HG02588 (cell line): ENCODE data around the gene SPANXA1.
"Not testable (repeated sequence)": the region's sequence is repeated elsewhere in the genome, so short reads cannot be mapped to it uniquely, and the experiment has no call there.

Experiments
- ATAC-seq: cut with Tn5 transposase; IDR thresholded peaks from one replicate; pipeline ENCODE4 v1.9.1; 2021; ENCODE audit warnings: mild to moderate bottlenecking, moderate library complexity; ENCODE audit not compliant: unreplicated experiment

Gene SPANXA1, protein sequence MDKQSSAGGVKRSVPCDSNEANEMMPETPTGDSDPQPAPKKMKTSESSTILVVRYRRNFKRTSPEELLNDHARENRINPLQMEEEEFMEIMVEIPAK

DNA sequence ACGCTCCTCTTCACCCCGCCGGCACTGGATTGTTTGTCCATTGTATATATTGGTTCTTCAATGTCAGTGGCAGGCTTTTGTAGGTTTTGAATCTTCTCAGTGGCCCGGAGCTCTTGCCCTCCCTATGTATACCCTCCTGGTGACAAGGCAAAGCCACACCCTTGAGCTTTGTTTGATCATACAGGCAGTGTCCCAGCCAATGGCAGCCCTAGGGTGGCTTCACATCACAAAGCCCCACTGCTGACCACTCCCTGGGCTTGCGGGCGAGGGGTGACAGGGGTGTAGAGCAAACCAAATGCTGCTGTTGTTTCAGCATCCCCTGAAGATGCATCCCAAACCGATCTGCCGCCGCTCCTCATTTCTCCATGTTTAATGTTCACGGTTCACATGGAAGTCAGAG lies at the start of gene SPANXA1:
Gene SPANXA1, minus strand, starts transcription at position 101 of the 400 bp plus-strand sequence. Its CDS starts 60 bp downstream, at position 41.
- ATAC-seq = not testable (repeated sequence)

DNA sequence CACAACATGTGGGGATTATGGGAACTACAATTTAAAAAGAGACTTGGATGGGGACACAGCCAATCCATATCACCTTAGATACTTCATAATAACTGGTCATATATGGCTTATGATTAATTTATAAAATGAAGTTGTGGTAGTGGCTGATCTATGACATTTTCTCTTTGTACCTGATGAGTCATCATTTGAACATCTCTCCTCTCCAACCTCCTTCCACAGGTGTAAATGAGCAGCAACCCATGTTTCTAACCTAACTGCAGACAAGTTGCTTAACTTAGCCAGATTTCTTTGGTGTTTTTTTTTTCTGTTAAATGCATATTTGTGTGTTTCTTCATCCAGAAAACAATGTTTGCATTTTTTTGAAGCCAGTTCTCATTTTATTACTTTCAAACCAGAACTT lies 47.6 kb upstream of the SPANXA1 start:
- no peak for ATAC-seq

DNA sequence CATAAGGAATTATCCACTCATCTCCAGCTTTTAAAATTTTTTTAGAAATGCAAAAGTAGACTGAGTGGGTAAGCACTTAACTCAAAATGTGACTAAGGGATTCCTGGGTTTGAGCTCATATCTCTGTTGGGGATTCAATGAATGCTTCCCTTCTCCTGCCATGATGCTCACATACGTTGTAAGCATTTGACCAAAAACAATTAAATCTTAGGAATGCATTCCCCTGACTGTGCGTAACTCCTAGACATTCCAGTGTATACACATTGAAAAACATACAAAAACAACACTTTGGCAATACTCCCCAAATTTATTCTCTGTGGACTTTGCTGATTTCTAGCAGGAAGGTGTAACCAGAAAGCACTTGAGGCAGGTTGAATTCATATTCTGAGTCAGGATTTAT lies 34.8 kb upstream of the SPANXA1 start:
- no peak for ATAC-seq

DNA sequence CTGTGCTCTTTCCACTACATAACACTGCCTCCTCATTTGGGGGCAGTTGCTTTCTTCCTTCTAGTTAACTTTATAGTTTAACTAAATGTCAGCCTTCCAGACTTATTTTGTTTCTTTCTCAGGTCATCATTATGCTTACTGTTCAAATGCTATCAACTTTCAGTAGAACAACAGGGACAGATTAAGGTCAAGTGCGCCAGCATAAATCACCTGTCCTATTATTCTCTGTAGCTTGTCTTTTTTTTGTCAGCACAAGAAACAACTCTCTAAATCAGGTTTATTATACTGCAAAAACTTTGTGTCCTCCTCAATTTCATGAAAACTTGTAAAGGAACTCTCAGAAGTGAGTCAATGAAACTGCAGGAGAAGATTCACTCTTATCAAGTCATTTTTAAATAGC lies 24.6 kb upstream of the SPANXA1 start:
- ATAC-seq = no peak

DNA sequence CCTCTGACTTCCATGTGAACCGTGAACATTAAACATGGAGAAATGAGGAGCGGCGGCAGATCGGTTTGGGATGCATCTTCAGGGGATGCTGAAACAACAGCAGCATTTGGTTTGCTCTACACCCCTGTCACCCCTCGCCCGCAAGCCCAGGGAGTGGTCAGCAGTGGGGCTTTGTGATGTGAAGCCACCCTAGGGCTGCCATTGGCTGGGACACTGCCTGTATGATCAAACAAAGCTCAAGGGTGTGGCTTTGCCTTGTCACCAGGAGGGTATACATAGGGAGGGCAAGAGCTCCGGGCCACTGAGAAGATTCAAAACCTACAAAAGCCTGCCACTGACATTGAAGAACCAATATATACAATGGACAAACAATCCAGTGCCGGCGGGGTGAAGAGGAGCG lies 4.9 kb upstream of the SPANXA1 start, which contains the start of gene SPANXA2:
Gene SPANXA2, plus strand, starts transcription at position 301 of the 400 bp plus-strand sequence. Its CDS starts 60 bp downstream, at position 361.
- ATAC-seq = not testable (repeated sequence)

DNA sequence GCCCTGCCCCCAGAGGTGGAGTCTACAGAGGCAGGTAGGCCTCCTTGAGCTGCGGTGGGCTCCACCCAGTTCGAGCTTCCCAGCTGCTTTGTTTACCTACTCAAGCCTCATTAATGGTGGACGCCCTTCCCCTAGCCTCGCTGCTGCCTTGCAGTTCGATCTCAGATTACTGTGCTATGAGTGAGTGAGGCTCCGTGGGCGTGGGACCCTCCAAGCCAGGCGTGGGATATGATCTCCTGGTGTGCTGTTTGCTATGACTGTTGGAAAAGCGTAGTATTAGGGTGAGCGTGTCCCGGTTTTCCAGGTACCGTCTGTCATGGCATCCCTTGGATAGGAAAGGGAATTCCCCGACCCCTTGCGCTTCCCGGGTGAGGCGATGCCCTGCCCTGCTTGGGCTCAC lies 42.0 kb downstream of the SPANXA1 start:
- ATAC-seq = not testable (repeated sequence)
